ENCODE measurements around the gene VPS26C.
A peak's percentile ranks its signal among the peaks of the same experiment; 100 is the strongest.

GRCh38 chr21:37281993-37282392 is 14.9 kb upstream of the VPS26C start:
- TF ChIP-seq ZNF362 (CRISPR knock-in tag; IDR thresholded peaks at IDR 0.05; ENCODE audit: borderline replicate concordance) = no peak
- TF ChIP-seq YY1 (IDR thresholded peaks at IDR 0.05; ENCODE audit: insufficient read depth, insufficient replicate concordance, low read depth, low read length) = no peak
- no peak for TF ChIP-seq NFYB (CRISPR knock-in tag; IDR thresholded peaks at IDR 0.05)
- no peak for TF ChIP-seq NFIB (CRISPR knock-in tag; IDR thresholded peaks at IDR 0.05; ENCODE audit: borderline replicate concordance)
- TF ChIP-seq MYPOP (CRISPR knock-in tag; IDR thresholded peaks at IDR 0.05) = 0 out of 2 replicates have a peak, but pooled peaks have one; percentile 17

All from HepG2 (cell line).